ENCODE data around the gene CIT.

DNA sequence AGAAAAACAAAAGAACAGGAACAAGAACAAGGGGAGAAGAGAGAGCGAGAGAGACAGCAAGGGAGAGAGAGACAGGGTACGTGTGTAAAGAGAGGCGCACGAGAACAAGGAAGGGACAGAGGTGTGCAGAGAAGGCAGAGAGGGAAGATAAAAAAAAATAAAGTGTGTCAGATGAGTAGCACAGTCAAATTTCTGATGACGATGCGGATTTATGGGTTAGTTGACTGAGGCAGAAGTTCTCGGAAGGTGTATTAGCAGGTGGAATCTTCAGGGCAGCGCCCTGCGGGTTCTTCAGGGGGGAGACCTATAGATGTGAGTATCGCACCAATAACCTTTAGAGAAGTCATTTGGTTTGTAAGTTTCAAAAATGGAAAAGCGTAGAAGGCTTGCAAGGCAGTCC lies 164.4 kb downstream of the CIT start:
- TF ChIP-seq, protein P1, sequence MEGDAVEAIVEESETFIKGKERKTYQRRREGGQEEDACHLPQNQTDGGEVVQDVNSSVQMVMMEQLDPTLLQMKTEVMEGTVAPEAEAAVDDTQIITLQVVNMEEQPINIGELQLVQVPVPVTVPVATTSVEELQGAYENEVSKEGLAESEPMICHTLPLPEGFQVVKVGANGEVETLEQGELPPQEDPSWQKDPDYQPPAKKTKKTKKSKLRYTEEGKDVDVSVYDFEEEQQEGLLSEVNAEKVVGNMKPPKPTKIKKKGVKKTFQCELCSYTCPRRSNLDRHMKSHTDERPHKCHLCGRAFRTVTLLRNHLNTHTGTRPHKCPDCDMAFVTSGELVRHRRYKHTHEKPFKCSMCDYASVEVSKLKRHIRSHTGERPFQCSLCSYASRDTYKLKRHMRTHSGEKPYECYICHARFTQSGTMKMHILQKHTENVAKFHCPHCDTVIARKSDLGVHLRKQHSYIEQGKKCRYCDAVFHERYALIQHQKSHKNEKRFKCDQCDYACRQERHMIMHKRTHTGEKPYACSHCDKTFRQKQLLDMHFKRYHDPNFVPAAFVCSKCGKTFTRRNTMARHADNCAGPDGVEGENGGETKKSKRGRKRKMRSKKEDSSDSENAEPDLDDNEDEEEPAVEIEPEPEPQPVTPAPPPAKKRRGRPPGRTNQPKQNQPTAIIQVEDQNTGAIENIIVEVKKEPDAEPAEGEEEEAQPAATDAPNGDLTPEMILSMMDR (IDR thresholded peaks at IDR 0.05; ENCODE audit: extremely low read depth in 1 of 2, insufficient read depth in 1 of 2, low read depth in 1 of 2, low read length in 2 of 2) = no peak
- TF ChIP-seq EZH2 (IDR thresholded peaks at IDR 0.05; ENCODE audit: borderline replicate concordance, low read depth, low read length, severe bottlenecking) (no peak), FOS (IDR thresholded peaks at IDR 0.05; ENCODE audit: borderline replicate concordance, insufficient read depth, low read length) (no peak), GATA2 (IDR thresholded peaks at IDR 0.05; ENCODE audit: insufficient read depth, insufficient read length, low read depth, low read length) (no peak), POLR2AphosphoS5 (IDR thresholded peaks at IDR 0.05; ENCODE audit: insufficient read depth, low read depth, low read length) (no peak)
- TF ChIP-seq, protein P2, sequence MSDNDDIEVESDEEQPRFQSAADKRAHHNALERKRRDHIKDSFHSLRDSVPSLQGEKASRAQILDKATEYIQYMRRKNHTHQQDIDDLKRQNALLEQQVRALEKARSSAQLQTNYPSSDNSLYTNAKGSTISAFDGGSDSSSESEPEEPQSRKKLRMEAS (IDR thresholded peaks at IDR 0.05; ENCODE audit: insufficient read depth, insufficient read length) = no peak
